ENCODE data around the gene NUP214. TPM values are rescaled to one million over a fixed set of nuclear protein-coding genes. Genes with fewer than 3 reads are reported as not detected.

NUP214 gene
- polyA plus RNA-seq, 1 of the 3 experiments (the other 2 are of a cell fraction): 8.0 TPM

DNA sequence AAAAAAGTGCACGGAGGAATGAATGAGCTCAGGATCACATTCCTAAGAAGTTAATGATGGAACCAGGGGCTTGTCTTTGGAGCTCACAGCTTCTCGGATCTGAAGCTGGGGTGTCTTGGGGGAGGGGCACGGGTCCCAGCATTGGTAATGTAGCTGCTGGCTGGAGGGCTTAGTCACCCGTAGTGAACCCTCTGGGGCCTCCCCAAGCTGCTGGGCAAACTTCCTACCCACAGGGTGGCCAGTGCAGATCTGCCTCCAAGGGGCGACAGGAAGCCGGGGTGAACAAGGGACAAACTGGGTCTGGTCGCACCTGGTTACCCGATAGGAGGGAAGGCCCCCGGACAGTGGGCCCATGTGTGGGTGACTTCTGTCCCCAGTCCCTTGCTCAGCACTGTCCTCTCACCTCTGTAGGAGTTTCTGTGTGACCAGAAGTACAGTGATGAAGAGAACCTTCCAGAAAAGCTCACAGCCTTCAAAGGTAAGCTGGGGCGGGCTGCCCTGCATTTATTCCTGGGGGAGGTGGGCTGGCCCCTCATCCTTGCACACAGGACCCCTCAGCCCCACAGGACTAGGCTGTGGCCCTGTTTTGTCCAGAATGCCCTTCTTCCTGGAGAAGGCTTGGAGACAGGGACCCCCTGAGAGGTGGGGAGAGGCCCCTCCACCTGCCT lies 14.1 kb upstream of the NUP214 start:
- H3K9ac ChIP-seq: no peak overlapping the region
- H3K4me2 ChIP-seq: no peak overlapping the region
- no peaks in the 10 kb centered on the region for H3K9me2 ChIP-seq
- TF ChIP-seq POLR2AphosphoS5 (IDR thresholded peaks at IDR 0.05; ENCODE audit: low read depth, low read length): no peak
- no peak for TF ChIP-seq GATA2 (CRISPR knock-in tag; IDR thresholded peaks at IDR 0.05)
- TF ChIP-seq, protein P1, sequence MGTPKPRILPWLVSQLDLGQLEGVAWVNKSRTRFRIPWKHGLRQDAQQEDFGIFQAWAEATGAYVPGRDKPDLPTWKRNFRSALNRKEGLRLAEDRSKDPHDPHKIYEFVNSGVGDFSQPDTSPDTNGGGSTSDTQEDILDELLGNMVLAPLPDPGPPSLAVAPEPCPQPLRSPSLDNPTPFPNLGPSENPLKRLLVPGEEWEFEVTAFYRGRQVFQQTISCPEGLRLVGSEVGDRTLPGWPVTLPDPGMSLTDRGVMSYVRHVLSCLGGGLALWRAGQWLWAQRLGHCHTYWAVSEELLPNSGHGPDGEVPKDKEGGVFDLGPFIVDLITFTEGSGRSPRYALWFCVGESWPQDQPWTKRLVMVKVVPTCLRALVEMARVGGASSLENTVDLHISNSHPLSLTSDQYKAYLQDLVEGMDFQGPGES (IDR thresholded peaks at IDR 0.05; ENCODE audit: low read depth, low read length): no peak
- TF ChIP-seq, protein P2, sequence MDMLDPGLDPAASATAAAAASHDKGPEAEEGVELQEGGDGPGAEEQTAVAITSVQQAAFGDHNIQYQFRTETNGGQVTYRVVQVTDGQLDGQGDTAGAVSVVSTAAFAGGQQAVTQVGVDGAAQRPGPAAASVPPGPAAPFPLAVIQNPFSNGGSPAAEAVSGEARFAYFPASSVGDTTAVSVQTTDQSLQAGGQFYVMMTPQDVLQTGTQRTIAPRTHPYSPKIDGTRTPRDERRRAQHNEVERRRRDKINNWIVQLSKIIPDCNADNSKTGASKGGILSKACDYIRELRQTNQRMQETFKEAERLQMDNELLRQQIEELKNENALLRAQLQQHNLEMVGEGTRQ (IDR thresholded peaks at IDR 0.05; ENCODE audit: borderline replicate concordance, low read depth, low read length): no peak
- TF ChIP-seq TEAD4 (IDR thresholded peaks at IDR 0.05; ENCODE audit: borderline replicate concordance, insufficient read depth): no peak
- TF ChIP-seq GABPA (IDR thresholded peaks at IDR 0.05; ENCODE audit: low read depth): no peak
- no peak for TF ChIP-seq FOSL2 (IDR thresholded peaks at IDR 0.05; ENCODE audit: borderline replicate concordance, low read depth)
- no peak for TF ChIP-seq YY1 (IDR thresholded peaks at IDR 0.05; ENCODE audit: low read depth)
- no peak for TF ChIP-seq JUND (IDR thresholded peaks at IDR 0.05)
- no peak for TF ChIP-seq RAD21 (IDR thresholded peaks at IDR 0.05; ENCODE audit: low read length)
- TF ChIP-seq, protein P3, sequence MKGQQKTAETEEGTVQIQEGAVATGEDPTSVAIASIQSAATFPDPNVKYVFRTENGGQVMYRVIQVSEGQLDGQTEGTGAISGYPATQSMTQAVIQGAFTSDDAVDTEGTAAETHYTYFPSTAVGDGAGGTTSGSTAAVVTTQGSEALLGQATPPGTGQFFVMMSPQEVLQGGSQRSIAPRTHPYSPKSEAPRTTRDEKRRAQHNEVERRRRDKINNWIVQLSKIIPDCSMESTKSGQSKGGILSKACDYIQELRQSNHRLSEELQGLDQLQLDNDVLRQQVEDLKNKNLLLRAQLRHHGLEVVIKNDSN (IDR thresholded peaks at IDR 0.05; ENCODE audit: borderline replicate concordance, low read depth): no peak
- no peak for TF ChIP-seq EZH2phosphoT487 (IDR thresholded peaks at IDR 0.05; ENCODE audit: borderline replicate concordance, low read depth)
- no peak for TF ChIP-seq RXRA (IDR thresholded peaks at IDR 0.05; ENCODE audit: borderline replicate concordance, low read depth)
- no peak for TF ChIP-seq TAF1 (IDR thresholded peaks at IDR 0.05; ENCODE audit: borderline replicate concordance, low read depth, low read length)
- no peak overlapping the region for H2AFZ ChIP-seq (ENCODE audit: low read depth)
- DNase-seq: no peak
- H3K27ac ChIP-seq (ENCODE audit: low read depth in 2 of 2, low read length in 1 of 2): no peak overlapping the region
- no peaks in the 10 kb centered on the region for H3K4me1 ChIP-seq (ENCODE audit: control insufficient read depth in 1 of 2, insufficient read depth in 2 of 2, low read depth in 1 of 2, low read length in 1 of 2)
- POLR2A ChIA-PET: no interaction called here
- no peaks in the 10 kb centered on the region for H3F3A ChIP-seq (replicated peaks; ENCODE audit: insufficient read depth)
- H4K20me1 ChIP-seq (ENCODE audit: insufficient read depth): no peaks in the 10 kb centered on the region
- no peak overlapping the region for H3K4me3 ChIP-seq (ENCODE audit: low read depth in 2 of 2, low read length in 1 of 2)
- no peaks in the 10 kb centered on the region for H3K79me2 ChIP-seq (ENCODE audit: insufficient read depth)
- CTCF ChIA-PET: interaction anchor here (1.2 kb wide), 1 partner anchor 50 kb away, joined by 3 read pairs; no protein-coding TSS in a partner anchor
- no peaks in the 10 kb centered on the region; the same call in 1 of the 2 replicates for H3K27me3 ChIP-seq (ENCODE audit: insufficient read depth)
- H3K9me3 ChIP-seq: no peaks in the 10 kb centered on the region
- no peaks in the 10 kb centered on the region for H3K36me3 ChIP-seq (replicated peaks in 1 of 2; ENCODE audit: control insufficient read depth in 1 of 2, insufficient read depth in 2 of 2, low read length in 1 of 2)
- WGBS (ENCODE audit: low lambda C conversion rate): 54% methylated on average over 8 of the region's 10 CpGs

DNA sequence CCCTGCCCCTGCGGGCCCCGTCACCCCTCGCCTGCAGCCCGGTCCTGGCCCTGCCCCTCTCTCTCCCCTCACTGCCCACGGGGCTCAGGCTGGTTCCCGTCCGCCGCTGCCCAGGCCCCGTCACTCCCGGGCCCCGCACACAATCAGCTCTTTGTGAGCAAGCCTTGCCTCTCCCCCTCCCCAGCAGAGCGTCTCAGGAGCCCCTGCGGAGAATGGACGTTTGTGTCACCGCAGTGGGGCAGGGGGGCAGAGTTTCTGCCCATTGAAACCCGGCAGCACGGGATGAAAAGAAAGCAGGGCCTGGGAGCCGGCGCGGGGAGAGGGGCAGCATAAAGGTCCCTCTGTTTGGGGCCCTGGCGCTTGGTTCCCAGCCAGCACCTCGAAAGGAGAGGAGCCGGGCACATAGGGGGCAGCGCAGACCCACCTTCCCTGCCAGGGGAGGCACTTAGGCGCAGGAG lies 13.5 kb upstream of the NUP214 start:
- no peaks in the 10 kb centered on the region for H4K20me1 ChIP-seq (ENCODE audit: insufficient read depth)
- no peak overlapping the region for H3K27ac ChIP-seq (ENCODE audit: low read depth in 2 of 2, low read length in 1 of 2)
- H3K9me3 ChIP-seq: no peaks in the 10 kb centered on the region
- no peak for DNase-seq
- H2AFZ ChIP-seq (ENCODE audit: low read depth): no peak overlapping the region
- WGBS (ENCODE audit: low lambda C conversion rate): 85% methylated on average over 21 of the region's 25 CpGs
- no peak overlapping the region for H3K9ac ChIP-seq
- ChIA-PET POLR2A (no interaction called here), CTCF (interaction anchor here (1.2 kb wide), 1 partner anchor 51 kb away, joined by 3 read pairs; no protein-coding TSS in a partner anchor)
- no peak overlapping the region for H3K4me2 ChIP-seq
- H3K9me2 ChIP-seq: no peaks in the 10 kb centered on the region
- no peaks in the 10 kb centered on the region for H3K4me1 ChIP-seq (ENCODE audit: control insufficient read depth in 1 of 2, insufficient read depth in 2 of 2, low read depth in 1 of 2, low read length in 1 of 2)
- no peaks in the 10 kb centered on the region for H3F3A ChIP-seq (replicated peaks; ENCODE audit: insufficient read depth)
- H3K27me3 ChIP-seq (ENCODE audit: insufficient read depth): no peaks in the 10 kb centered on the region
- TF ChIP-seq, protein P4, sequence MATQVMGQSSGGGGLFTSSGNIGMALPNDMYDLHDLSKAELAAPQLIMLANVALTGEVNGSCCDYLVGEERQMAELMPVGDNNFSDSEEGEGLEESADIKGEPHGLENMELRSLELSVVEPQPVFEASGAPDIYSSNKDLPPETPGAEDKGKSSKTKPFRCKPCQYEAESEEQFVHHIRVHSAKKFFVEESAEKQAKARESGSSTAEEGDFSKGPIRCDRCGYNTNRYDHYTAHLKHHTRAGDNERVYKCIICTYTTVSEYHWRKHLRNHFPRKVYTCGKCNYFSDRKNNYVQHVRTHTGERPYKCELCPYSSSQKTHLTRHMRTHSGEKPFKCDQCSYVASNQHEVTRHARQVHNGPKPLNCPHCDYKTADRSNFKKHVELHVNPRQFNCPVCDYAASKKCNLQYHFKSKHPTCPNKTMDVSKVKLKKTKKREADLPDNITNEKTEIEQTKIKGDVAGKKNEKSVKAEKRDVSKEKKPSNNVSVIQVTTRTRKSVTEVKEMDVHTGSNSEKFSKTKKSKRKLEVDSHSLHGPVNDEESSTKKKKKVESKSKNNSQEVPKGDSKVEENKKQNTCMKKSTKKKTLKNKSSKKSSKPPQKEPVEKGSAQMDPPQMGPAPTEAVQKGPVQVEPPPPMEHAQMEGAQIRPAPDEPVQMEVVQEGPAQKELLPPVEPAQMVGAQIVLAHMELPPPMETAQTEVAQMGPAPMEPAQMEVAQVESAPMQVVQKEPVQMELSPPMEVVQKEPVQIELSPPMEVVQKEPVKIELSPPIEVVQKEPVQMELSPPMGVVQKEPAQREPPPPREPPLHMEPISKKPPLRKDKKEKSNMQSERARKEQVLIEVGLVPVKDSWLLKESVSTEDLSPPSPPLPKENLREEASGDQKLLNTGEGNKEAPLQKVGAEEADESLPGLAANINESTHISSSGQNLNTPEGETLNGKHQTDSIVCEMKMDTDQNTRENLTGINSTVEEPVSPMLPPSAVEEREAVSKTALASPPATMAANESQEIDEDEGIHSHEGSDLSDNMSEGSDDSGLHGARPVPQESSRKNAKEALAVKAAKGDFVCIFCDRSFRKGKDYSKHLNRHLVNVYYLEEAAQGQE (IDR thresholded peaks at IDR 0.05; ENCODE audit: low read depth, low read length): no peak
- TF ChIP-seq, protein P5, sequence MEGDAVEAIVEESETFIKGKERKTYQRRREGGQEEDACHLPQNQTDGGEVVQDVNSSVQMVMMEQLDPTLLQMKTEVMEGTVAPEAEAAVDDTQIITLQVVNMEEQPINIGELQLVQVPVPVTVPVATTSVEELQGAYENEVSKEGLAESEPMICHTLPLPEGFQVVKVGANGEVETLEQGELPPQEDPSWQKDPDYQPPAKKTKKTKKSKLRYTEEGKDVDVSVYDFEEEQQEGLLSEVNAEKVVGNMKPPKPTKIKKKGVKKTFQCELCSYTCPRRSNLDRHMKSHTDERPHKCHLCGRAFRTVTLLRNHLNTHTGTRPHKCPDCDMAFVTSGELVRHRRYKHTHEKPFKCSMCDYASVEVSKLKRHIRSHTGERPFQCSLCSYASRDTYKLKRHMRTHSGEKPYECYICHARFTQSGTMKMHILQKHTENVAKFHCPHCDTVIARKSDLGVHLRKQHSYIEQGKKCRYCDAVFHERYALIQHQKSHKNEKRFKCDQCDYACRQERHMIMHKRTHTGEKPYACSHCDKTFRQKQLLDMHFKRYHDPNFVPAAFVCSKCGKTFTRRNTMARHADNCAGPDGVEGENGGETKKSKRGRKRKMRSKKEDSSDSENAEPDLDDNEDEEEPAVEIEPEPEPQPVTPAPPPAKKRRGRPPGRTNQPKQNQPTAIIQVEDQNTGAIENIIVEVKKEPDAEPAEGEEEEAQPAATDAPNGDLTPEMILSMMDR (IDR thresholded peaks at IDR 0.05): no peak
- no peak for TF ChIP-seq MEF2A (IDR thresholded peaks at IDR 0.05; ENCODE audit: borderline replicate concordance, low read depth)
- no peak overlapping the region for H3K4me3 ChIP-seq (ENCODE audit: low read depth in 2 of 2, low read length in 1 of 2)
- no peaks in the 10 kb centered on the region for H3K79me2 ChIP-seq (ENCODE audit: insufficient read depth)
- H3K36me3 ChIP-seq (replicated peaks in 1 of 2; ENCODE audit: control insufficient read depth in 1 of 2, insufficient read depth in 2 of 2, low read length in 1 of 2): no peaks in the 10 kb centered on the region

Measured in SK-N-SH (cell line).